ENCODE results near the gene CALHM3.
A peak's percentile ranks its signal among the peaks of the same experiment; 100 is the strongest.

The CALHM3 gene

GRCh38 chr10:103449208-103450144, 29.6 kb downstream of the CALHM3 start:
- no peak for DNase-seq

GRCh38 chr10:103448746-103449145, 30.3 kb downstream of the CALHM3 start:
- no peak for DNase-seq

GRCh38 chr10:103447187-103447586, 31.9 kb downstream of the CALHM3 start:
- DNase-seq: no peak

- DNase-seq: no peak
Observed at GRCh38 chr10:103445767-103446567, 33.1 kb downstream of the CALHM3 start.

- no peak for DNase-seq
Observed at GRCh38 chr10:103445366-103445765, 33.7 kb downstream of the CALHM3 start.

- DNase-seq: no peak
Observed at GRCh38 chr10:103444478-103444877, 34.6 kb downstream of the CALHM3 start.

- DNase-seq: no peak
Observed at GRCh38 chr10:103443475-103444185, 35.4 kb downstream of the CALHM3 start.

- DNase-seq: no peak
Observed at GRCh38 chr10:103442031-103442461, 37.0 kb downstream of the CALHM3 start.

GRCh38 chr10:103441611-103442010, 37.4 kb downstream of the CALHM3 start:
- no peak for DNase-seq

GRCh38 chr10:103441206-103441605, 37.8 kb downstream of the CALHM3 start:
- DNase-seq: no peak

GRCh38 chr10:103440416-103440815, 38.6 kb downstream of the CALHM3 start:
- no peak for DNase-seq

- no peak for DNase-seq
Observed at GRCh38 chr10:103439776-103440175, 39.3 kb downstream of the CALHM3 start.

- no peak for DNase-seq
Observed at GRCh38 chr10:103433858-103434257, 45.2 kb downstream of the CALHM3 start.

- DNase-seq: no peak
Observed at GRCh38 chr10:103431902-103432301, 47.1 kb downstream of the CALHM3 start.

- peak; percentile 22 for DNase-seq
Observed at GRCh38 chr10:103429647-103430046, 49.4 kb downstream of the CALHM3 start.

GRCh38 chr10:103428989-103429643, 49.9 kb downstream of the CALHM3 start:
- no peak for DNase-seq

GRCh38 chr10:103427866-103428265, 51.2 kb downstream of the CALHM3 start:
- no peak for DNase-seq

GRCh38 chr10:103423748-103424147, 55.3 kb downstream of the CALHM3 start:
- no peak for DNase-seq

Measured in CD4-positive, alpha-beta T cell treated with Interleukin-12 subunit alpha and Interleukin-12 subunit beta, for 1 hour (primary cell).